Activated B cell treated with CpG ODN at 0.5 μM for 24 hours (primary cell): ENCODE data around the gene METTL9. TPM values are rescaled to one million over a fixed set of nuclear protein-coding genes. Genes with fewer than 3 reads are reported as not detected.
A peak's percentile ranks its signal among the peaks of the same experiment; 100 is the strongest.
"Not testable (repeated sequence)": the region's sequence is repeated elsewhere in the genome, so short reads cannot be mapped to it uniquely, and the experiment has no call there.

Experiments used
- ATAC-seq: fragments of 200-7000 bp; cut with Tn5 transposase; one replicate; pipeline ENCODE4 v1.10.0; 2021; ENCODE audit warnings: low read depth, mild to moderate bottlenecking, moderate library complexity
- CTCF ChIA-PET: fragments of 350-600 bp; sonication (Branson Sonifier 250); formaldehyde crosslinking; loops from one replicate; lab custom pipeline; 2021; ENCODE audit warnings: antibody characterized with exemption; lab: Charles Lee
- POLR2A ChIA-PET: fragments of 350-600 bp; sonication (Branson Sonifier 250); formaldehyde crosslinking; loops from one replicate; lab custom pipeline; 2021; ENCODE audit warnings: antibody characterized with exemption; lab: Charles Lee
- DNase-seq: peaks from one replicate; pipeline ENCODE4 v3.0.0; 2022
- H3K27ac Mint-ChIP-seq: one replicate; pipeline ENCODE4 v1.8.0; 2020; ENCODE audit warnings: mixed read lengths
- H3K27me3 Mint-ChIP-seq: one replicate; pipeline ENCODE4 v1.8.0; 2021; ENCODE audit warnings: mixed read lengths
- H3K36me3 Mint-ChIP-seq: one replicate; pipeline ENCODE4 v1.8.0; 2021; ENCODE audit warnings: low read depth, mixed read lengths
- H3K4me1 Mint-ChIP-seq: one replicate; pipeline ENCODE4 v1.8.0; 2021; ENCODE audit warnings: mixed read lengths
- H3K4me3 Mint-ChIP-seq: one replicate; pipeline ENCODE4 v1.8.0; 2020; ENCODE audit warnings: mild to moderate bottlenecking, mixed read lengths
- H3K9me3 Mint-ChIP-seq: one replicate; pipeline ENCODE4 v1.8.0; 2020; ENCODE audit warnings: mixed read lengths
- CTCF ChIP-seq: fragments of 200-600 bp; IDR thresholded peaks from one replicate; pipeline ENCODE4 v1.8.0; 2022; ENCODE audit warnings: antibody characterized with exemption, mild to moderate bottlenecking
- intact Hi-C: fragments of 100-400 bp; cut with micrococcal nuclease; formaldehyde crosslinking; loops from one replicate; pipeline ENCODE4 v1.15.1; 2024
- total RNA-seq: library from RNA; stranded (reverse); gene quantifications from 2 replicates; pipeline ENCODE4 v1.2.3, GENCODE V29; 2022

Gene METTL9
- total RNA-seq, 1 donor from 2014 or later: 53.3 TPM

- TF ChIP-seq CTCF: no peak
- Mint-ChIP-seq H3K4me3 (no peak overlapping the region), H3K9me3 (no peaks in the 10 kb centered on the region), H3K27me3 (peaks cover 3% of the 10 kb centered on the region), H3K27ac (no peak overlapping the region), H3K36me3 (no peaks in the 10 kb centered on the region), H3K4me1 (no peaks in the 10 kb centered on the region)
- intact Hi-C loops: no loop called here
- DNase-seq (no peak), ATAC-seq (no peak)
- POLR2A ChIA-PET: no interaction called here
- CTCF ChIA-PET: interaction anchor here (1.2 kb wide), 1 partner anchor 377 kb away, joined by 3 read pairs; no protein-coding TSS in a partner anchor
Measured at GRCh38 chr16:21565507-21565860, 33.9 kb upstream of the METTL9 start.

- intact Hi-C loops: no loop called here
Measured at GRCh38 chr16:21565861-21566669, 33.3 kb upstream of the METTL9 start.

GRCh38 chr16:21566891-21567414 lies 32.4 kb upstream of the METTL9 start:
- CTCF ChIA-PET: no interaction called here
- peaks cover 7% of the 10 kb centered on the region for H3K27me3 Mint-ChIP-seq
- intact Hi-C loops: no loop called here

More at GRCh38 chr16:21565861-21566669, 33.3 kb upstream of the METTL9 start:
- no peak for TF ChIP-seq CTCF
- H3K27me3 Mint-ChIP-seq: peaks cover 3% of the 10 kb centered on the region
- ATAC-seq: no peak
- H3K36me3 Mint-ChIP-seq: no peaks in the 10 kb centered on the region
- no peaks in the 10 kb centered on the region for H3K4me1 Mint-ChIP-seq
- H3K4me3 Mint-ChIP-seq: no peak overlapping the region
- H3K27ac Mint-ChIP-seq: no peak overlapping the region
- DNase-seq: no peak
- ChIA-PET CTCF (interaction anchor here (1.2 kb wide), 1 partner anchor 377 kb away, joined by 3 read pairs; no protein-coding TSS in a partner anchor), POLR2A (no interaction called here)
- H3K9me3 Mint-ChIP-seq: no peaks in the 10 kb centered on the region

GRCh38 chr16:21567496-21567895 lies 31.9 kb upstream of the METTL9 start:
- CTCF ChIA-PET, H3K4me3 Mint-ChIP-seq, ATAC-seq, H3K27ac Mint-ChIP-seq, POLR2A ChIA-PET, H3K36me3 Mint-ChIP-seq, H3K4me1 Mint-ChIP-seq, H3K9me3 Mint-ChIP-seq, H3K27me3 Mint-ChIP-seq, intact Hi-C loops: not testable (repeated sequence)
- peak; percentile 12 for DNase-seq

More at GRCh38 chr16:21566891-21567414, 32.4 kb upstream of the METTL9 start:
- Mint-ChIP-seq H3K36me3 (no peaks in the 10 kb centered on the region), H3K4me3 (no peak overlapping the region), H3K9me3 (no peaks in the 10 kb centered on the region), H3K4me1 (no peaks in the 10 kb centered on the region), H3K27ac (no peak overlapping the region)
- DNase-seq (no peak), ATAC-seq (no peak)
- POLR2A ChIA-PET: no interaction called here
- TF ChIP-seq CTCF: no peak

- H3K36me3 Mint-ChIP-seq: no peaks in the 10 kb centered on the region
- TF ChIP-seq CTCF: no peak
- ChIA-PET POLR2A (no interaction called here), CTCF (no interaction called here)
- intact Hi-C loops: no loop called here
- no peak overlapping the region for H3K4me3 Mint-ChIP-seq
- H3K27me3 Mint-ChIP-seq: peaks cover 8% of the 10 kb centered on the region
- H3K4me1 Mint-ChIP-seq: no peaks in the 10 kb centered on the region
- ATAC-seq: no peak
- DNase-seq: no peak
- H3K9me3 Mint-ChIP-seq: no peaks in the 10 kb centered on the region
- no peak overlapping the region for H3K27ac Mint-ChIP-seq
Measured at GRCh38 chr16:21568502-21569189, 30.7 kb upstream of the METTL9 start.
